GM19193 (cell line): ENCODE data around the gene ZNF467.

Source experiments
- POLR2A ChIP-seq: IDR thresholded peaks from 4 replicates; pipeline ENCODE4 v1.6.1; 2011; ENCODE audit not compliant: insufficient read depth, insufficient read length; ENCODE audit errors: extremely low read depth

ZNF467 gene

DNA sequence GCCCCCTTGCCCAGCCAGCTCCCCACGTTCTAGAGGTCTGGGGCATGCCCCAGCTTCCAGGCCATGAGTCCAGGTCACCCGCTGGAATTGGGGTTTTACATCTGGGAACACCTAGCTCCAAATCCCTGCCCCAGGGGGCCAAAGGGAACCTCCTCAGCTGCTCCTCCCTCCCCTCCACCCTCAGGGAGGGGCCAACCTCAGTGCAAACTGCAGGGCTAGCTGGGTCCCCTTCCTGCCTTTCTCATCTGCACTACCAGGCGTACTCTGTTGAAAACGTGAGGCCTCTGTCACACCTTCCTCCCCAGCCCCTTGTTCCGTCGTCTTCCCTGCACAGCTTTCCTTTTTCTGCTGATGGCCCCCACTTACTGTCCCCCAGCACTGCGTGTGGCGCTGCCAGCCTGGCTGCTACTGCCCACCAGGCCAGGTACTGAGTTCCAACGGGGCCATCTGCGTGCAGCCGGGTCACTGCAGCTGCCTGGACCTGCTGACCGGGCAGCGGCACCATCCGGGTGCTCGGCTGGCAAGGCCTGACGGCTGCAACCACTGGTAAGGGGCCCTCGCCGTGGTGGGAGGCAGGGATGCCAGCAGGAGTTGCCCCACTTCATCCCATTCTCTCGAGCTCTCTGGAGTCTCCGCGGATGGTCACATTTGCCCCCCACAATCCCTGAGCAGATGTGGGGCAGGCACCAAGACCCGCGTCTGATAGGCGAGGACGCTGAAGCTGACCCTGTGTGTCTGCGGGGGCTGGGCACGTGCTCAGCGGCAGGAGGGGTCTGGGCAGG is 40.1 kb upstream of the ZNF467 start:
- no peak for TF ChIP-seq POLR2A

DNA sequence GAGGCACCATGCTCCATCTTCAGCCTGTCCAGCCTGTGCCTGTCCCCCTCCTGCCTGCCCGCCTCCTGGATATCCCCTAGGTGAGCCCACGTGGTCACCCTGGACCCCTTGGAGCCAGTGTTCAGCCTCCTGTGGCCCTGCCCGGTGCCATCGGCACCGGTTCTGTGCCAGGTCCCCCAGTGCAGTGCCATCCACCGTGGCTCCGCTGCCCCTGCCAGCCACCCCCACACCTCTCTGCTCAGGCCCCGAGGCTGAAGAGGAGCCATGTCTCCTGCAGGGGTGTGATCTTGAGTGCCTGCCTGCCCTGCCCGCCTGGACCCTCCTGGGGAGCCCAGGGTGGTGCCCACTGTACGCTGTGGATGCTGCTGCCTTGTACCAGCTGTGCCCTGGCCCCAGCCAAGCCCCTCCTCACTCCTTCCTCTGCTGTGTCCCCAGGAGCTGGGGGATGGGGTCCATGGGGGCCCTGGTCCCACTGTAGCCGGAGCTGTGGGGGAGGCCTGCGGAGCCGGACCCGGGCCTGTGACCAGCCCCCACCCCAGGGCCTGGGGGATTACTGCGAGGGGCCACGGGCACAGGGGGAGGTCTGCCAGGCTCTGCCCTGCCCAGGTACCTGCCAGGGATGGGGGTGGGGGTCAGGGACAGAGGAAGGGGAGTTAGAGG is 38.6 kb upstream of the ZNF467 start:
- no peak for TF ChIP-seq POLR2A

DNA sequence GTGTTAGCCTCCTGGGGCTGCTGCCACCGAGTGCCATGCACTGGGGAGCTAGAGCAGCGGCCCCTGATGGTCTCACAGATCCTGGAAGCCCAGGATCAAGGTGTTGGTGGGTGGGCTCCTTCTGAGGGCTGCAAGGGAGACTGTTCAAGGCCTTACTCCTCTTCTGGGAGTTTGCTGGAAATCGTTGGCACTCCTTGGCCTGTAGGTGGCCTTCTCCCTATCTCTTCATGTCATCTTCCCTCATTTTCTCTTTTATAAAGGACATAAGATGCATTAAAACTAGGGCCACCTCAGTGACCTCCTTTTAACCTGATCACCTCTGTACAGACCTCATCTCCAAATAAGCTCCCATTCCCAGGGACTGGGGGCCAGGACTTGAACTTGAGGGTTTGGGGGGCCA is 37.8 kb upstream of the ZNF467 start:
- TF ChIP-seq POLR2A, result no peak

DNA sequence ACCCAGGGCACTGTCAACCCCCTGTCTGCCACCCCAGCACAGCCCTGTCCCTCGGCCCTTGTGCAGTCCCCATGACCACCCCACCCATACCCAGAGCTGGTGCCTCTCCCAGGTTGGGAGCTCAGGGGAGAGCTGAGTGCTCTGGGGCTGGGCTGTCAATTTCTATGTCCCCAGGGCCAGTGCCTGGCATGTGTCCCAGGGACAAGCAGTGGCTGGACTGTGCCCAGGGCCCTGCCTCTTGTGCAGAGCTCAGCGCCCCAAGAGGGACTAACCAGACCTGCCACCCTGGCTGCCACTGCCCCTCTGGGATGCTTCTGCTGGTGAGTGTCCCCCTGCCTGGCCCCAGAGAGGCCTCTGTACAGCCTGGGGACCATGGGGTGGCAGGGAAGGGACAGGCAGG is 35.8 kb upstream of the ZNF467 start:
- TF ChIP-seq POLR2A, result no peak

DNA sequence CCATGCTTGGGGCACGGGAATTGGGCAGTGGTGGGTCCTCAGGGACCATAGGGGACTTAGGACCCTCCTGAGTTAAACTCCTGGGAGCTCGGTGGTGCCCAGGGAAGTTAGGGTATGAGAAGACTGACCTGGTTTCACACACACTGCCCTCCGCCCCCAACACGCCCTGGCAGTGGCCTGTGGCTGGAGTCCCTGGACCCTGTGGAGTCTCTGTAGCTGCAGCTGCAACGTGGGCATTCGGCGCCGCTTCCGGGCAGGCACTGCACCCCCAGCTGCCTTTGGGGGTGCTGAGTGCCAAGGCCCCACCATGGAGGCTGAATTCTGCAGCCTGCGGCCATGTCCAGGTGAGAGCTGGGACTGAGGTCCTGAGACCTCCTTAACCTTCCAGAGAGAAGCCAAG is 34.9 kb upstream of the ZNF467 start:
- no peak for TF ChIP-seq POLR2A

DNA sequence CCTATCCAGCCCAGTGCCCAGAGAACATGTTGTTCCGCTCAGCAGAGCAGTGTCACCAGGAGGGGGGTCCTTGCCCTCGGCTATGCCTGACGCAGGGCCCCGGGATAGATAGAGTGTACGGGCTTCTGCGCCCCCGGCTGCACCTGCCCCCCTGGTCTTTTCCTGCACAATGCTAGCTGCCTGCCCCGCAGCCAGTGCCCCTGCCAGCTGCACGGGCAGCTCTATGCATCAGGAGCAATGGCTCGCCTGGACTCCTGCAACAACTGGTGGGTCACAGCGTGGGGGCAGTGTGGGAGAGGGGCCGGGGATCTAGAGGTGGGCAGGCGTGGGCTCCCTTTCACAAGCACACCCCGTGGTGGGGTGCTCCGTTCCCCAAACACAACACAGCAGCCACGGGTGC is 33.3 kb upstream of the ZNF467 start:
- TF ChIP-seq POLR2A, result no peak

DNA sequence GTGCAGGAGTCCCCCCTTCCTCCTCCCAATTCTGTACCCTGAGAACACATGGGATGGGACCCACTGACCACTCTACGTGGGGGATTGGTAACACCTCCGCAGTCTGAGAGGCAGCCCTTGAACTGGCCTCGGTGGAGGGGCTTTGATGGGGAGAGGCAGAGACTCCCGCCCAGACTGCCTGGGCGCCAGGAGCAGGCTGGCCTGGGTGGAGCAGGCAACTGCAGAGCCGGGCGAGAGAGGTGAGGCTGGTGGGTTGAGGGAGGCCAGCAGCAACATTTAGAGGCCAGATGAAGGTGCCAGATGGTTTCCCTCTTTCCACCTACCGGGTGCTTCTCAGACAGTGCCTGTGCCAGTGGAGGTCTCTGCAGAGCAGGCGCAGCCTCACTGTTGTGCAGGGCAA is 30.7 kb upstream of the ZNF467 start:
- TF ChIP-seq POLR2A, result no peak

DNA sequence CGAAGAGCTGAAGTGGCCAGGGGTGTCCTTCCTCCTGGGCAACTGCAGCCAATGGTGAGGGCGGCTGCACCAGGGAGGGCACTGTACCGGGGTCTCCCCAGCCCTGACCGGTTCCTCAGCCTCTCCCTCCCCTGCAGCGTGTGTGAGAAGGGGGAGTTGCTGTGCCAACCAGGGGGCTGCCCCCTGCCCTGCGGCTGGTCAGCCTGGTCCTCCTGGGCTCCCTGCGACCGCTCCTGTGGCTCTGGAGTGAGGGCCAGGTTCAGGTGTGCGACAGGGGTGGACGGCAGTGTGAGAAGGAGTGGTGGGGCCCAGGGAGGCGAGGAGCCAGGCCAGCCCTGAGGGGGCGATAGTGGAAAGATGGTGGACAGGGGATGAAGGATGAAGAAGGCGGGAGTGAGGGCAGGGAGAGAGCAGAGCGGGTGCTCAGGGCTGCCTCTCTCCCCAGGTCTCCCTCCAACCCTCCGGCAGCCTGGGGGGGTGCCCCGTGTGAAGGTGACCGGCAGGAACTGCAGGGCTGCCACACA is 30.2 kb upstream of the ZNF467 start:
- TF ChIP-seq POLR2A, result no peak

DNA sequence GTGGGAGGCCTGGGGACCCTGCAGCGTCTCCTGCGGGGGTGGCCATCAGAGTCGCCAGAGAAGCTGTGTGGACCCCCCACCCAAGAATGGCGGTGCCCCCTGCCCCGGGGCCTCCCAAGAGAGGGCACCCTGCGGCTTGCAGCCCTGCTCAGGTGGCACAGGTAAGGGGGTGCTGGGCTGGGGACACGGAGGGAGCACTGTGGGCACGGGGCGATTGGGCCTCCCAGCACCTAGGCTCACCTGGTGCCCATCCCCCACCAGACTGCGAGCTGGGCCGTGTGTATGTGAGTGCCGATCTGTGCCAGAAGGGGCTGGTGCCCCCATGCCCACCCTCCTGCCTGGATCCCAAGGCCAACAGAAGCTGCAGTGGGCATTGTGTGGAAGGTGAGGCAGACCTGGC is 29.6 kb upstream of the ZNF467 start:
- no peak for TF ChIP-seq POLR2A

DNA sequence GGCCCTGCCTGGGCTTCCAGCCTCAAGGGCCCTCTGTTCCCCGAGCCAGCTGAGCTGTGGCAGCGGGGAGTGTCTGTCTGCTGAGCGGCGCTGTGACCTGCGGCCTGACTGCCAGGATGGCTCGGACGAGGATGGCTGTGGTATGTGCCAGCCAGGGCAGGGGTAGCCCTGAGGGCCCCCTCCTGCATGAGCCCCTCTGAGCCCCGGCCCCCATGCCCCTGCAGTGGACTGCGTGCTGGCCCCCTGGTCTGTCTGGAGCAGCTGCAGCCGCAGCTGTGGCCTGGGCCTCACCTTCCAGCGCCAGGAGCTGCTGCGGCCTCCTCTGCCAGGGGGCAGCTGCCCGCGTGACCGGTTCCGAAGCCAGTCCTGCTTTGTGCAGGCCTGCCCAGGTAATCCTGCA is 28.4 kb upstream of the ZNF467 start:
- no peak for TF ChIP-seq POLR2A

DNA sequence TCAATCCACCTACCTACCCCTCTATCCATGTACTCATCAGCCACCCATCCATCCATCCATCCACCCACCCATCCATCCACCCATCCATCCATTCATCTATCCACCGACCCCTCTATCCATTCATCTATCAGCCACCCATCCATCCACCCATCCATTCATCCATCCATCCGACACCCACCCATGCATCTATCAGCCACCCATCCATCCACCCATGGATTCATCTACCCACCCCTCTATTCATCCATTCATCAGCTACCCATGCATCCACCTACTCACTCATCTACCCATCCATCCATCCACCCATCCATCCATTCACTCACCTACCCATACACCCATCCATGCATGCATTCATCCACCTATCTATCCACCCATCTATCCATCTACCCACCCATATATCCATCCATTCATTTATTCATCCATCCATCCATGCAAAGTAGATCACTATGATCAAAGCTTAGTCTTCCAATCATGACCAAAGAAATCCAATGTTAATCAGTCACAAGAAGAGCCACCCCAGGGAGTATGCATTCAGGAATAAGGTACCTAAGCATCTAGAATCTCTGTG is 27.7 kb upstream of the ZNF467 start:
- no peak for TF ChIP-seq POLR2A

DNA sequence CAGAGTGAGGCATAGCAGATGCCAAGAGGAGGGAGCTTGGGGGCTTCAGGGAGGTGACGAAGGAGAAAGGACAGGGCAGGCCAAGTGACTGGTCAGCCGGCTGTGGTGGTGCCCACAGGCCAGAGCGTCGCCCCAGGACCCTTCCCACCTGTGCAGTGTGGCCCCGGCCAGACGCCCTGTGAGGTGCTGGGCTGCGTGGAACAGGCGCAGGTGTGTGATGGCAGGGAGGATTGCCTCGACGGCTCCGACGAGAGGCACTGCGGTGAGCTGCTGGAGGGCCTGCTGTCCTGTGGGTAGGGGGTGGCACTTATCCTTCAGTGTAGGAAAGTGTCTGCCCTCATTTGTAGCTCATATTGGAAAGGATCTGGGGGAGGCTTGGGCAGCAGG is 26.8 kb upstream of the ZNF467 start:
- no peak for TF ChIP-seq POLR2A

DNA sequence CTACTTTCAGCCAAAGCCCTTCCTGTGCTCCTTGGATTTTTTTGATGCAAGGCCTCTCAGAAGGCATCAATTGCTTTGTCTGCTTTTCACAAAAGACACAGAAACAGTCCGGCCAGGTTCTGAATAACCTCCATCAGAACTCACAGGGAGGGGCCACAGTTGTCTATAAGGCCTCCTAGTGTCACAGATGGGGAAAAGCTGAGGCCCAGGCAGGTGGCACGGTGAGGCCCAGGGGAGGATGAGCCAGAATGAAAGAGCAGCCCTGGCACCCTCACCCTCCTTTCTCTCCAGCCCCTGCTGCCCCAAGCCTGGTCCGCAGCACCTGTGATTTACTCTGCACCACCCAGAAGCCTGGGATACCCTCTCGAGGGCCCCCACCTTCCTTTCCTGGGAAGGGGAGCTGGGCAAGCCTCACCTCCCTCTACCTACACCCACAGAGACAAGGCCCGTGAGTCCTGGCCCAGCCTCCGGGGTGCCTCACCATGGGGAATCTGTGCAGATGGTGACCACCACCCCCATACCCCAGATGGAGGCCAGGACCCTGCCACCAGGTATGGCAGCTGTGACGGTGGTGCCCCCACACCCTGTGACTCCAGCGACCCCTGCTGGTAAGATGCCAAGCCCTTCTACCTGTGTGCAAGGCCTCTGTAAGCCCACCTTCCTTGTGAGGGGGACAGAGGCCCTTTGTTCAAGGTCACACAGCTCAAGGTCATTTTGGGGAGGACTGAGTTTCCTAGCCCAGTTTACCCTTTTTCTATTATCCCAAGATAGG is 26.2 kb upstream of the ZNF467 start:
- TF ChIP-seq POLR2A, result no peak

DNA sequence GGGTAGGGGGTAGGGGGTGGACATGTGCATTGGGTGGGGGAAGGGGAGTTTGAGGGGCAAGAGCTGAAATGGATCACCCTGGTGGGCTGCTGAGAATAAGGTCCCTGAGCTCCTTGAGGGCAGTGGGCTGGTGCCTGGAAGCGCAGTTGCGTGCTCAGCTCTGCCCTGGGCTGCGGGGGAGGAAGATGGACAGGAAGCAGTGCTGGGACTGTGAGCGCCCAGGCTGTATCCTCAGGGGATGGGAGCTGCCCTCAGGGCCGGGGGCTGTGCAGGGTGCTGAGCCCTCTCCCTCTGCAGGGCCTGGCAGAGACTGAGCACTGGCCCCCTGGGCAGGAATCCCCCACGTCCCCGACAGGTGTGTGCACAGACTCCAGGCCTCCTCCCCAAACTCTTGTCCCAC is 24.4 kb upstream of the ZNF467 start:
- no peak for TF ChIP-seq POLR2A

DNA sequence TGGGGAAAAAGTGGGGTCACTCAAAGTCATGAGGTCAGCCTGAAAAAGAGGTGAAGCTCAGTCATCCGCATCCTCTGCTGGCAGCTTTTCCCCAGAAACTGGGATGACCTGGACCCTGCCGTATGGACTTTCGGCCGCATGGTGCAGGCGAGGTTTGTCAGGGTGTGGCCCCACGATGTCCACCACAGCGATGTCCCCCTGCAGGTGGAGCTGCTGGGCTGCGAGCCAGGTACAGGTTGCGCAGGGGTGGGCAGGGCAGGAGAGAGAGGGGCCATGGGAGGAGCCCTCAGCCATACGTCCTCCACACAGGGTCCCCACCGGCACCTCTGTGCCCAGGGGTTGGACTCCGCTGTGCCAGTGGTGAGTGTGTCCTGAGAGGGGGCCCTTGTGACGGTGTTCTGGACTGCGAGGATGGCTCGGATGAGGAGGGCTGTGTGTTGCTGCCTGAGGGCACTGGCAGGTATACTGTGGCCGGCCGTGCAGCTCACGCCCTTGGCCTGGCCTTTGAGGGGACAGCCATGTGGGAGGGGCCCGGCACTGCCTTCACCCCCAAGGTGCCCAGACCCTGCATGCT is 23.0 kb upstream of the ZNF467 start:
- TF ChIP-seq POLR2A, result no peak
